DMS53 treated with DMSO at 0.1 percent for 48 hours (cell line): ENCODE results near the gene TNC.

ENCODE experiments used
- DNase-seq: peaks from one replicate; lab custom pipeline; 2025; ENCODE audit not compliant: unreplicated experiment; lab: John Stamatoyannopoulos, UW

Gene TNC

DNA sequence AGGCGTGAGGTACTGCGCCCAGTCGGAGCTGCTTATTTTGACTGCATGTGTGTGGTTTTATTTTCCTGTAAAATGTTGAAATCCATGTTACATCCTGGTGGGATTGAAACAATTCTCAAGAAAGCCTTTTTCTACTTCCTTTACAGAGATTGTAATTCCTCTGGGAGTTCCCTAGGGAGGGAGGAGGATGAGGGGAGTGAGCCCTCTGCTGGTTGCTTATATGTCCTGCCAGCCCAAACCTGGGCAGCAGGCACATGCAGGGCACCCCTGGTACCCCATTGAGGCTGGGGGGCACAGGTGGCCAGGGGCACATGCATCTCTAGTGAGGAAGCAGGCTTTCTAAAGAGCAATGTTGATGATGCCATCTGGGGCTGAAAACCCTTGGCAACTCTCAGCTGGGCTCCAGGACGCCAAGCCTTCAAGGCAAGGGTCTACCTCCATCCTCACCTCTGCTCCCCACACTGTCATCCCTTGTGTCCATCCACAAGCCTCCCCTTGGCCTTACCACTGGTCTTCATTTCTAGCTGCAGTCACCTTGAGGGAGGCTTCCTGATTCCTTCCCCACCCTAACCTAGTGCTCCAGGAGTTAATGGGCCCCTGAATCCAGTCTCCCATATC, 102.8 kb downstream of the TNC start:
- no peak for DNase-seq

- DNase-seq, result no peak
These were observed 103.5 kb downstream of the TNC start for GRCh38 chr9:115014438-115014837.

GRCh38 chr9:115013998-115014397, 104.0 kb downstream of the TNC start:
- DNase-seq, result peak; percentile 62

- DNase-seq, result no peak
These were observed 105.5 kb downstream of the TNC start for GRCh38 chr9:115012486-115012885.

- no peak for DNase-seq
These were observed 107.1 kb downstream of the TNC start for GRCh38 chr9:115010874-115011273.

DNA sequence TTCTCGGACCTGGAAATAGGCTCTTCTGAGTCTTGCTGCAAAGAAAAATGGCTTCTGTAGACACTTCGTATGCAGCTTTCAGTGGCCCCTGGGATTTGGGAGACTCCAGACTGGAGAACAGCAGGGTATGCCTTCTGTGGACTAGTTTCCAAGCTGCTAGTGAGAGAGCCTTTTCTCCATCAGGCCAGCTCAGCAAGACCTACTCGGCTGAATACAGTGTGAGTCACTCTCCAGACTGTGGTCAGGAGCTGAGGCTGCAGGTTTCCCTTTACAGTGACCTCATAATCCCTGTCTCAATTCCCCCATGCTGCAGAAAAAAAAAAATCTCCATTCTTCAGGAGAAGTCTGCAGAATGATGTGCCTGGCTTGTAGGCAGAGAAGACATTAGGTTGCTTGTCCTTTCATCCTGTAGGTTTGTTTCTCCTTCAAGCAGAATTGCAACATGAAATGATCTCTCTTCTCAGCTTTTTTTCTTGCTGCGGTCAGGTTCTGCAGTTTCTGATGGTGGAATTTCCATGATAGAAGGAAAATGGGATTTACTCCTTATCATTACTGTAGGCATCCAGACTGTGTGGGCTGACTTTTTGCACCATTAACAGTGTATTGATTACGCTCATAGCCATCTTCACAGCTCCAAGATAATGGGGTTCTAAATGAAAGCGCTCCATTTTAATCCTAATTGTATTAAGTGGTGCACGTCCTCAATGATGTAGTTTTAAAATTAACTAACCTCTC, 109.3 kb downstream of the TNC start:
- DNase-seq, result no peak

DNA sequence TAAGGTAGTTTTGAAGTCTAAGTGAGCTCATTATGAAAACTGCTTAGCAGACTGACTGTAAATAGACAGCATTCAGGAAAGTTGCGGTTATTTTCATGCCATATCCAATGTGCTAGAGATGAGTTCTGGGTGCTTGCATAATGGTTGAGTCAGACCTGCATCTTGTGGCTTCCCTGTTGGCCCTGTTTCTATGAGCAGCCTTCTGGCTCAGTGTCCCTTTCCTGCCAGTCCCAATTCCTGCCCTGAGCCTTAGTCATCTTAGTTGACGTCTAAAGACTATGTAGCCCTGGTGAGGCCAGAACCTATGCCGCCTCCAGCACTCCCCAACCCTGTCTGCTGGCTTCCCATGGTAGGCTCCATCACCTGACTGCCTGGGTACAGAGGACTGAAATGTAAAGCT, 111.3 kb downstream of the TNC start:
- DNase-seq, result no peak

- no peak for DNase-seq
These were observed 112.6 kb downstream of the TNC start for GRCh38 chr9:115005322-115005721.

GRCh38 chr9:115004545-115004944, 113.4 kb downstream of the TNC start:
- DNase-seq, result no peak

DNA sequence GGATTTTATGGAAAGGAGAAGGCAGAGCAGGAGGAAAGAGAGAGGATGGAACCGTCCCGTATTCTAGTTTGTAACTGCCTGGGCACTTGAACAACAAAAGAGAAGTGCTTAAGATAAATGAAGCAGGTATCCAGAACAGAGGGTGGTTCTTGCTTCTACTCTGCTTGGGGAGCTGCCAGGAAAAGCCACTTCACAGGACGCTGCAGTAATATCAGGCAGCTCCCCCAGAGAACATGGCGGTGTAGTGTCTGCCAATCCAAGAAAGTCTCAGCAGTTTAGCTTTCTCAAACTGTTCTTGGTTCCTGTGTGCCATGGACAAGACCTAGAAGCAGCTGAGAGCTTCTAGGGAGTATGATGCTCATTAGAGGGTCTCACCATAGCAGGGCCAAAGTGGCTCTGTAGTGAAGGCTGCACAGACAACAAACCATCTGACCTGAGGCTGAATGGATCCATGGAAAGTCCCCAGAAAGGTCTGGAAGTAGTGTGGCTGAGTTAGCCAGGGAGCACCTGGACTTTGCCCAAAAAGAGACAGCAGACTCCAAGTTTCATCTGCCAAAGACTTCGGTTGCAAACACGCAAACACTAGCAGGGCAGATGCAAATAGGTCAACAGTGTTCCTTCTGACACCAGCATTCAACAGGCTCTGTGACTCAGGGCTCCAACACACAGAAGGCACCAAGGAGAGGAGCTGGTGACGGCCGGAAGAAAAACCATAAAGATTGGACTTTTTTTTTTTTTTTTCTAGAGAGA, 115.4 kb downstream of the TNC start:
- no peak for DNase-seq

- peak; percentile 37 for DNase-seq
These were observed 117.7 kb downstream of the TNC start for GRCh38 chr9:115000217-115000639.

GRCh38 chr9:114998326-114998725, 119.6 kb downstream of the TNC start:
- DNase-seq, result no peak

GRCh38 chr9:114995681-114996221, 122.2 kb downstream of the TNC start:
- peak; percentile 82 for DNase-seq

DNA sequence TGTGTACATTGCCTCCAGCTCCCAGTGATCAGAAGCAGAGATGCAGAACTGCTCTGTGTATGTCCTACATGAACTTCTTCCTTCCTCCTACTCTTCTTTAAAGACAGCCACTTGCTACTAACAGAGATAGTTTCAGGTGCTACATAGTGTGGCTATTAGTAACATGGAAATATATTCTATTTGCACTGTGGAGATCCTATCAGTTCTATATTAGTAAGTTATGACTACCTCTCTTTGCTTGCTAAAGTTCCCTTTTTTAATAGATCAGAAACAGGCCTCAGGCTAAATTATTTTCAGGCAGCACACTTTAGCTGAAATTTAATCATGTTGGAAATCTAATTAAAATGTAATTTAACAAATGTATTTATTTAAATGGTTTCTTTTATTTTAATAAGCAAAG, 123.2 kb downstream of the TNC start:
- no peak for DNase-seq

DNA sequence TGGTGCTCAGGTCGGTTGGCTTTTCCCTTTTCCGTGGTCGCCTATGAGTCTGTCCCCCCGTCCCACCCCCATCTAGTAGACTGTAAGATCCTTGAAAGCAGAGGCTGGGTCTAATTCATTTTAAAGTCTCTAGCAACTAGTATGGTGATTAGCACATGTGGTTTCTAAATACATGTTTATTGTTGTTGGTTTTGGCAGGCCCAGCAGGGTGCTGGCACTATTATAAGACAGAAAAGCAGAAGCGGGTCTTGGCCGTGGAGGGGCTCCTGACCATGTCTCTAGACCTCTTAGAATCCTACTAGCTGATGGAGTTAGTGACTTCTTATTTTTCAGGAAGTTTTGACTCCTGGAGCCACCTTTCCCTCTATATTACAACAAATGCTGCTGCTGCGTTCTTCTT, 126.1 kb downstream of the TNC start:
- no peak for DNase-seq

DNA sequence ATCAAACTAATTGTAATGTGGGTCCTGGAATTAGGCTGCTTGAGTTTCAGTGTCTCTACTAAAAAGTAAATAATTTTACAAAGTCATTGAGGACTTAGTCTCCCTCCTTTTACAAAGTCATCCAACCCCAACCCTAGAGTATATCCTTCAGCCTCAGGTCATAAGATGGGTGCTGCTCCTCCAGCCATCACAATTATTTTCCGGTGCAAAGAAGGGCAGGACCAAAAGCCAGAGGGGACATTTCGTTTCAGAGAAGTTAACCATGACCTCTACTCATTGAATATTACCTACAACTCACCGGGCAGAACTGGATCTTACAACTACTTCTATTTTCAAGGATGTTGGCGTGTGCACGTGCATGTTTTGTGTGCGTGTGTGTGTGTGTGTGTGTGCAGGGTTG, 127.1 kb downstream of the TNC start:
- DNase-seq, result no peak

DNA sequence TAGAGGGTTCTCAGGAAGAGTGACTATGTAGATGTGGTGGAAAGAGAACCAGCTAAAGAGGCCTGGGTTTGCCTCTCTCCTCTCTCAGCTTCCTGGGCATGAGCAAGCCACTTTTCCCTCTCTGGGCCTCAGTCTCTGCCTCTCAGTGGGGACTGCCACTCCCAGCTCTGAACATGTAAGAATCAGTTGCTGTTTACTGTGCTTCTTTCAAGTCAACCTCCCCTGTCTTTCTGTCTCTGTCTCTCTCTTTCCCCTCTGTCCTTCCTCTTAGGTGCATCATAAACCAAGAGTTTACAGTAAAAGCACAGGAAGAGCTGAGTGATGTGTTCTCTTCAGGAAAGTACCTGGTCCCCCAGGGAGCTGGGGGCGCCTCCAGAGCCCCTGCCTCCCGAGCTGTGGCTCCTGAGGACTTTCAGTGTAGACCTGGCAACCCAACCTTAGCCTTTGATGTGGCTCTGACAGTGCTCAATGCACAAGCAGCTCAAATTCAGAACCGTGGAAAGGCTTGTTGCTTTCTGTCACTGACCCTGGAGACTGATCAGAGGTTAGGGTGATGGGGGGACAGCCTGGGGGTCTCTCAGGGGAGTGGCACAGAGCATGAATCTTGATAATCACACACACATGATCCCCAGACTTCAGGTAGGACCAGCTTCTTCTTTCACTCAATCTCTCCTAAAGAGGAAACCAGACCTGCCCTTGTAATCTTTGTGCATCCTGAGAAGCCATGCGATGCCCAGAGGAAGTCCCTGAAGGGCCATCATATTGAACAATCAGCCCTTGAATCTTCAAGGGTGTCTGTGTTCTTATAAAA, 128.2 kb downstream of the TNC start:
- DNase-seq, result no peak

- DNase-seq, result no peak
These were observed 128.9 kb downstream of the TNC start for GRCh38 chr9:114988962-114989599.

DNA sequence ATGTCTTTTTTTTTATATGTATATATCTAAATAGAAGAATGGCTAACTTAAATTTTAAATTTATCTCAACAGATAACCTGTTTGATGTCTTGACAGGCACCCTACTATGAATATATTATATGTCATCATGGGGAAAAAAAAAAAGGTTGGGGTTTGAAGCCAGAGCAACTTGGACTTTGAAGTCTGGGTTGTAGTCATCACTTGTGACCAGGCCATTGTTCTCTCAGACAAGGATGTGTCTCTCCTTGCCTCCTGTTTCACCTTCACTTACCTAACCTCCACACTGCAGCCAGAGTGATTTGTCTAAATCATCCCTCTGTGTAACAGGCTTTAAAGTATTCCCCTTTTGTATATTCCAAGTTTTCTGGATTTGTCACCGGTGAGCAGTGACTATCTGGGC, 130.8 kb downstream of the TNC start:
- DNase-seq, result no peak

- DNase-seq, result no peak
These were observed 131.9 kb downstream of the TNC start for GRCh38 chr9:114985959-114986501.
